Stimulated activated CD4-positive, alpha-beta T cell treated with anti-CD3 and anti-CD28 coated beads, TNF-alpha, amount 100 ng/mL, for 48 hours (primary cell): ENCODE measurements around the gene ZSCAN26.

ENCODE experiments used
- DNase-seq, 3 donors: peaks; one replicate each; pipeline ENCODE4 v3.0.0-alpha.2; 2020; ENCODE audit warnings: low read depth in 3 of 3

The ZSCAN26 gene

GRCh38 chr6:28322661-28323060, 55.7 kb downstream of the ZSCAN26 start:
- no peak for DNase-seq

GRCh38 chr6:28323813-28324424, 57.0 kb downstream of the ZSCAN26 start:
- DNase-seq = no peak

GRCh38 chr6:28326371-28326948, 59.5 kb downstream of the ZSCAN26 start:
- DNase-seq = no peak
